ENCODE results near the gene SDHB.

GRCh38 chr1:17086751-17087150, 32.9 kb upstream of the SDHB start:
- TF ChIP-seq CTCF (IDR thresholded peaks at IDR 0.05) (no peak), EZH2 (IDR thresholded peaks at IDR 0.05; ENCODE audit: borderline replicate concordance, insufficient read depth, low read depth, low read length, poor library complexity, severe bottlenecking) (no peak)

All from B cell (primary cell).